Gastroesophageal sphincter (tissue), 3 donors: ENCODE results near the gene CHFR.

Experiments used
- POLR2A ChIP-seq, 2 donors: fragments of 450-650 bp; IDR thresholded peaks; one replicate each; pipeline ENCODE4 v1.6.1; 2017; ENCODE audit warnings: antibody characterized with exemption in 2 of 2, mild to moderate bottlenecking in 2 of 2, moderate library complexity in 1 of 2
- POLR2AphosphoS5 ChIP-seq: sonication (generic); formaldehyde crosslinking; IDR thresholded peaks from one replicate; pipeline ENCODE4 v1.6.1; 2017; ENCODE audit warnings: antibody characterized with exemption
- TF ChIP-seq, protein P1 (sequence below), 4 experiments: fragments of 200-600 bp in 2 of 4; fragments of 450-650 bp in 2 of 4; sonication (generic) in 1 of 4; IDR thresholded peaks; one replicate each; pipeline ENCODE4 v1.5.1; 2017 to 2019; ENCODE audit warnings: antibody characterized with exemption in 4 of 4, mild to moderate bottlenecking in 2 of 4, moderate library complexity in 2 of 4

DNA sequence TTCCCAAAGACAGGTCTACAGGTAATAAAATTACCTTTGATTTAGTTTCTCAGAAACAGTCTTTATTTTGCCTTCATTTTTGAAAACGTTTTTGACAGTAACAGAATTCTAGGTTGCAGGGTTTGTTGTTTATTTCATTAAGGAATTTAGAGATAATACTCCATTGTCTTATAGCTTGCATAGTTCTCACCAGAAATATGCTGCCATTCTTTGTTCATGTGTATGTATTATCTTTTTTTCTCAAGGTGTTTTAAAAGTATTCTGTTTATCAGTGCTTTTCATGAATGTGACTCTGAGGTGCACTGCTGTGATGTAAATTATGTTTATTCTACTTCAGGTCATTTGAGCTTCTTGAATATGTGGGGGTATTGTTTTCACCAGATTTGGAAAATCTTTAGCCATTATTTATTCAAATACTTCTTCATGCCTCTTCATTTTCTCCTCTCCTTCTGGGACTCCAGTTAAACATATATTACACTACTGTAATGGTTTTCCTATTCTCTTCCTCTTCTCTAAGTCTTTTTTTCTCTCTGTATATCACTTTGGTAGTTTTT lies 36.0 kb upstream of the CHFR start:
- TF ChIP-seq, protein P1, sequence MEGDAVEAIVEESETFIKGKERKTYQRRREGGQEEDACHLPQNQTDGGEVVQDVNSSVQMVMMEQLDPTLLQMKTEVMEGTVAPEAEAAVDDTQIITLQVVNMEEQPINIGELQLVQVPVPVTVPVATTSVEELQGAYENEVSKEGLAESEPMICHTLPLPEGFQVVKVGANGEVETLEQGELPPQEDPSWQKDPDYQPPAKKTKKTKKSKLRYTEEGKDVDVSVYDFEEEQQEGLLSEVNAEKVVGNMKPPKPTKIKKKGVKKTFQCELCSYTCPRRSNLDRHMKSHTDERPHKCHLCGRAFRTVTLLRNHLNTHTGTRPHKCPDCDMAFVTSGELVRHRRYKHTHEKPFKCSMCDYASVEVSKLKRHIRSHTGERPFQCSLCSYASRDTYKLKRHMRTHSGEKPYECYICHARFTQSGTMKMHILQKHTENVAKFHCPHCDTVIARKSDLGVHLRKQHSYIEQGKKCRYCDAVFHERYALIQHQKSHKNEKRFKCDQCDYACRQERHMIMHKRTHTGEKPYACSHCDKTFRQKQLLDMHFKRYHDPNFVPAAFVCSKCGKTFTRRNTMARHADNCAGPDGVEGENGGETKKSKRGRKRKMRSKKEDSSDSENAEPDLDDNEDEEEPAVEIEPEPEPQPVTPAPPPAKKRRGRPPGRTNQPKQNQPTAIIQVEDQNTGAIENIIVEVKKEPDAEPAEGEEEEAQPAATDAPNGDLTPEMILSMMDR (IDR thresholded peaks at IDR 0.05): no peak
- TF ChIP-seq POLR2A (IDR thresholded peaks at IDR 0.05) (no peak), POLR2AphosphoS5 (no peak)
